ENCODE results near the gene GGTA1. TPM values are rescaled to one million over a fixed set of nuclear protein-coding genes. Genes with fewer than 3 reads are reported as not detected.

The GGTA1 gene
- total RNA-seq, 1 experiment from 2014 or later, result not detected

DNA sequence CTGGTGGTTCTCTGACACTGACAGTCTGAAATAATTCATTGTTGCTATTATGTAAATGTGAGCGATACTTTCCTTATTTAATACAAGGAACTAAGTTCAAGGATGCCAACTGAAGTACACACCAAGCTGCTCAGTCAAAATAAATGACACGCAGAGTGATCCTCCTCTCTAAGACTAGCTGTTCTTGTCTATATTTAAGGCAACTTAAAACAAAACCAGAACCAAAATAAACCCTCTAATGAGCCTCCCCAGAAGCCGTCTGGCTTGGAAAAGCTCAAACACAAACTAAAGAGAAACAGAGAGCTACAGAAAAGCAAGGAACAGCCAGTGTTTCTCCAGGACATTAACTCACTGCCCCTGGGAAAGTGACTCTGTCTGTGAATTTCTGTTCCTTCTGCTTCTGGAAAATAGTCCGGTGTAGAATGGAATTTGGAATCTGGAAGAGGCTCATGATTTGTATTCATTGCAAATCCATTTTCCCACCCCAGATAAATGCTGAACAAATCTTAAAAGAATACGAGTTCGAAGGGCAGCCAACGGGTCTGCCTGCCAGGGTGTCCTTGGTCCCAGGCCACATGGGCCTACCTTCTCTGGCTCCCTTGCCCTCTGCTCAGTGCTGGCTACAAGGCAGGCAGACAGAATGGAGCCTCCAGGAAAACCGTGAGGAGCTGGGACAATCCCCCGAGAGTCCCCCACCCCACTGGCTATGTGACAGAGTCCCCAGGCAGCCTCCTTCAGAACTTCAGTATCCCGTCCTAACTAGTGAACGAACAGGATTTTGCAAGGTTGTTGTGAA, 14.8 kb downstream of the GGTA1 start:
- POLR2A ChIA-PET (ENCODE audit: unreplicated experiment), result no interaction called here

DNA sequence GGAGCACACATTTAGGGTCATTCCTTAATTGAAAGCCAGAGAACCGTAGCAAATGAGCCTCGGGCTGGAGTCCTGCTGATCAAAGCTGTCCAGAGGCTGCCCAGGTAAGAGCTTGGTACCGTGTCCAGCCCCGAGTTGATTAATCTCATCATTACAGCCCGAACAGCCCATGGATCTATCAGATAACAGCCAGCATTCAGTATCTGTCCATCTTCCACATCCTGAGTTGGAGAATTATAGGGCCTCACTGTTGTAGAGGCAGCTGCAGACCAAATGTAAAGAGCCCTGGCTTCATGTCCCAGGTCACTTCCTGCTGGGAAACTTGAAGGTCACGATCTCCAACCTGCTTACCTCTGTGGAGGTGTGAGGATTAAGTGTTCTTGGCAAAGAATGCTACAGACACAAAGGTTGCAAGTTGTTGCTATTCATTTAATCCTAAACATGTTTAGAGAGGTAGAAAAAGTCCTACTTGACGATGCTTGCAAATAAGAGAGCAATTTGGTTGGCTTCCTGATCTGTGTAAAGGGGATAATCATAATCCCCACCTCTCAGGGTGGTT, 16.1 kb downstream of the GGTA1 start:
- Histone ChIP-seq H3K27ac (ENCODE audit: low read length) (no peak overlapping the region), H3K79me2 (ENCODE audit: low read length) (no peaks in the 10 kb centered on the region), H4K20me1 (ENCODE audit: low read length) (no peaks in the 10 kb centered on the region), H3K9me3 (ENCODE audit: low read length) (no peaks in the 10 kb centered on the region), H3F3A (ENCODE audit: low read length, unreplicated experiment) (no peaks in the 10 kb centered on the region), H3K4me1 (ENCODE audit: insufficient read depth, low read length) (no peaks in the 10 kb centered on the region), H3K4me2 (ENCODE audit: low read length) (no peak overlapping the region), H3K9ac (ENCODE audit: low read length) (no peak overlapping the region), H3K36me3 (ENCODE audit: low read depth, low read length) (no peaks in the 10 kb centered on the region), H3K27me3 (ENCODE audit: low read length) (no peaks in the 10 kb centered on the region), H3K9me2 (replicated peaks; ENCODE audit: low read length) (no peaks in the 10 kb centered on the region), H2AFZ (ENCODE audit: low read length) (no peak overlapping the region), H3K4me3 (ENCODE audit: low read length) (no peak overlapping the region)
- intact Hi-C loops (cut with micrococcal nuclease), result no loop called here
- TF ChIP-seq EZH2 (IDR thresholded peaks at IDR 0.05; ENCODE audit: low read length, unreplicated experiment) (no peak), EZH2phosphoT487 (IDR thresholded peaks at IDR 0.05; ENCODE audit: borderline replicate concordance, low read length) (no peak)
- BruUV-seq (replicated peaks), result no TSS peak
- ChIA-PET CTCF (no interaction called here), POLR2A (ENCODE audit: unreplicated experiment) (no interaction called here)
- ATAC-seq (no peak), DNase-seq (no peak)

More for the DNA sequence above, 14.8 kb downstream of the GGTA1 start:
- Histone ChIP-seq H3K36me3 (ENCODE audit: low read depth, low read length) (no peaks in the 10 kb centered on the region), H4K20me1 (ENCODE audit: low read length) (no peaks in the 10 kb centered on the region), H3K9ac (ENCODE audit: low read length) (no peak overlapping the region), H3K4me3 (ENCODE audit: low read length) (no peak overlapping the region), H3K27ac (ENCODE audit: low read length) (no peak overlapping the region), H2AFZ (ENCODE audit: low read length) (no peak overlapping the region), H3K27me3 (ENCODE audit: low read length) (no peaks in the 10 kb centered on the region), H3F3A (ENCODE audit: low read length, unreplicated experiment) (no peaks in the 10 kb centered on the region), H3K9me2 (replicated peaks; ENCODE audit: low read length) (no peaks in the 10 kb centered on the region), H3K9me3 (ENCODE audit: low read length) (no peaks in the 10 kb centered on the region), H3K79me2 (ENCODE audit: low read length) (no peaks in the 10 kb centered on the region), H3K4me1 (ENCODE audit: insufficient read depth, low read length) (no peaks in the 10 kb centered on the region), H3K4me2 (ENCODE audit: low read length) (no peak overlapping the region)
- ATAC-seq (no peak), DNase-seq (no peak)
- no peak for TF ChIP-seq EZH2 (IDR thresholded peaks at IDR 0.05; ENCODE audit: low read length, unreplicated experiment)
- TF ChIP-seq EZH2phosphoT487 (IDR thresholded peaks at IDR 0.05; ENCODE audit: borderline replicate concordance, low read length), result no peak
- TF ChIP-seq, protein P1, sequence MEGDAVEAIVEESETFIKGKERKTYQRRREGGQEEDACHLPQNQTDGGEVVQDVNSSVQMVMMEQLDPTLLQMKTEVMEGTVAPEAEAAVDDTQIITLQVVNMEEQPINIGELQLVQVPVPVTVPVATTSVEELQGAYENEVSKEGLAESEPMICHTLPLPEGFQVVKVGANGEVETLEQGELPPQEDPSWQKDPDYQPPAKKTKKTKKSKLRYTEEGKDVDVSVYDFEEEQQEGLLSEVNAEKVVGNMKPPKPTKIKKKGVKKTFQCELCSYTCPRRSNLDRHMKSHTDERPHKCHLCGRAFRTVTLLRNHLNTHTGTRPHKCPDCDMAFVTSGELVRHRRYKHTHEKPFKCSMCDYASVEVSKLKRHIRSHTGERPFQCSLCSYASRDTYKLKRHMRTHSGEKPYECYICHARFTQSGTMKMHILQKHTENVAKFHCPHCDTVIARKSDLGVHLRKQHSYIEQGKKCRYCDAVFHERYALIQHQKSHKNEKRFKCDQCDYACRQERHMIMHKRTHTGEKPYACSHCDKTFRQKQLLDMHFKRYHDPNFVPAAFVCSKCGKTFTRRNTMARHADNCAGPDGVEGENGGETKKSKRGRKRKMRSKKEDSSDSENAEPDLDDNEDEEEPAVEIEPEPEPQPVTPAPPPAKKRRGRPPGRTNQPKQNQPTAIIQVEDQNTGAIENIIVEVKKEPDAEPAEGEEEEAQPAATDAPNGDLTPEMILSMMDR (conservative IDR thresholded peaks at IDR 0.05; ENCODE audit: low read depth, low read length), result no peak
- intact Hi-C loops (cut with micrococcal nuclease), result no loop called here
- BruUV-seq (replicated peaks), result no TSS peak
- CTCF ChIA-PET, result interaction anchor here (0.6 kb wide), 1 partner anchor 134 kb away, joined by 5 read pairs; no protein-coding TSS in a partner anchor

DNA sequence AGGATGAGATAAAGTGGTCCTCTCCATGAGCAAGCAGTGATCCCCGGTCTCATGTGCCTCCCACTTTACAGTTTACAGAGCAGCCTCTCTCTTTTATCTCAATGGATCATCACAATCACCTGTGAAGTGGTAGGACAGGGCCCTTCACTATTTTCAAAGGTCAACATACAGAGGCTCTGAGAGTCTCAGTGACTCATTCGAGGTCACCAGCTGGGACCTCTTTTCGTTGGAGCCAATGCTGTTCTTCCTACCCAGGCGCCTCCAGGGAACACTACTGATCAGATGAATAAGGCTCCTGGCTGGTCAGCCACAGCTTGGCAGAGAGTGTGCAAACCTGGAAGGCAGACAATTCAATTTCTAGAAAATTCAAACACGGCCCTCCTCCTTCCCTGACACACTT, 16.6 kb downstream of the GGTA1 start:
- BruUV-seq (replicated peaks), result no TSS peak
- POLR2A ChIA-PET (ENCODE audit: unreplicated experiment), result no interaction called here

More for the DNA sequence above, 16.6 kb downstream of the GGTA1 start:
- Histone ChIP-seq H3K4me3 (ENCODE audit: low read length) (no peak overlapping the region), H4K20me1 (ENCODE audit: low read length) (no peaks in the 10 kb centered on the region), H3K36me3 (ENCODE audit: low read depth, low read length) (no peaks in the 10 kb centered on the region), H3K79me2 (ENCODE audit: low read length) (no peaks in the 10 kb centered on the region), H3K4me2 (ENCODE audit: low read length) (no peak overlapping the region), H3K27me3 (ENCODE audit: low read length) (no peaks in the 10 kb centered on the region), H3F3A (ENCODE audit: low read length, unreplicated experiment) (no peaks in the 10 kb centered on the region), H3K9ac (ENCODE audit: low read length) (no peak overlapping the region), H3K9me2 (replicated peaks; ENCODE audit: low read length) (no peaks in the 10 kb centered on the region), H3K27ac (ENCODE audit: low read length) (no peak overlapping the region), H2AFZ (ENCODE audit: low read length) (no peak overlapping the region), H3K4me1 (ENCODE audit: insufficient read depth, low read length) (no peaks in the 10 kb centered on the region), H3K9me3 (ENCODE audit: low read length) (no peaks in the 10 kb centered on the region)
- TF ChIP-seq, protein P1 (conservative IDR thresholded peaks at IDR 0.05; ENCODE audit: low read depth, low read length), result no peak
- TF ChIP-seq EZH2 (IDR thresholded peaks at IDR 0.05; ENCODE audit: low read length, unreplicated experiment) (no peak), EZH2phosphoT487 (IDR thresholded peaks at IDR 0.05; ENCODE audit: borderline replicate concordance, low read length) (no peak)
- CTCF ChIA-PET, result no interaction called here
- intact Hi-C loops (cut with micrococcal nuclease), result no loop called here
- DNase-seq (no peak), ATAC-seq (no peak)

All from PC-3 (cell line).